ENCODE data around the gene IL2RA.
"Not testable (repeated sequence)": the region's sequence is repeated elsewhere in the genome, so short reads cannot be mapped to it uniquely, and the experiment has no call there.

Gene IL2RA

DNA sequence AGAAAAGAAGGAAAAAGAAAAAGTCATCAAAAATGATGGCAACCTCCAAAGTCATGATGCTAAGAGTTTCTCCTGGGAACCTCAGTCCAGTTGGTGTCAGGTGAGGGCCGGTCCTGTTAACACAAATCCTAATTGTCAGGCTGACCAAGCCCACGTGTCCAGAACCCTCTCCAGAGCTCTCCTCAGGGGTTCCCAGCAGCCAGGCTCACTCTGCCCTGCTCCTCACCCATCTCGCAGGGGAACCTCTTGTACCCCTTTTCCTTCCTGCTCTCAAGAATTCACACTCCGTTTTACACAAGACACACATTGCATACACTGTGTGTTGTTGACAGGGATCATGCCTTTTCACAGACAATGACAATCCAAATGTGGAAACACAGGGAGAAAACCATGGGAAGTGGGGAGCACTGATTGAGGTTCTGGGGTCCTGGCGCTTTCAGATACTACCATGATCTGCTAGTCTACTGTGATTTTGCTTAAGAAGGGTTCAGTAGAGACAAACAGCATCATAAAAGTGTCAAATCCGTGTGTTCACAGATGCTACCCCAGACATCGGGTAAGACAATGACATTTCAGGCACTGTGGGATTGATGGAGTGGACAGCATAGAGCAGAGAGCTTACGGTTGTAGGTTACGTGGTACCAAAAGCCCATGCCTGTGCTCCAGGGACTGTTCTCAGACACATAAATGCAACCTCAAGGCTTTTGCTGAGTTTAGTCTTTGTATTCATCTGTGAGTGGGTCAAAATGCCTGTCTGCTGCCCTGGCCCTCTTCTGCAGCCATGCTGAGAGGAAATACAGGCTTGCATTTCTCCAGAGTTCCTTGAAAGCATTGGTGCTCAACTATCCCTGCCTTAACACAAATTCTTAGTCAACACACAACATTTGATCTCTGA is 16.0 kb downstream of the IL2RA start:
- no peak overlapping the region for H3K4me3 ChIP-seq (ENCODE audit: low read depth, low read length)
- TF ChIP-seq, protein P1, sequence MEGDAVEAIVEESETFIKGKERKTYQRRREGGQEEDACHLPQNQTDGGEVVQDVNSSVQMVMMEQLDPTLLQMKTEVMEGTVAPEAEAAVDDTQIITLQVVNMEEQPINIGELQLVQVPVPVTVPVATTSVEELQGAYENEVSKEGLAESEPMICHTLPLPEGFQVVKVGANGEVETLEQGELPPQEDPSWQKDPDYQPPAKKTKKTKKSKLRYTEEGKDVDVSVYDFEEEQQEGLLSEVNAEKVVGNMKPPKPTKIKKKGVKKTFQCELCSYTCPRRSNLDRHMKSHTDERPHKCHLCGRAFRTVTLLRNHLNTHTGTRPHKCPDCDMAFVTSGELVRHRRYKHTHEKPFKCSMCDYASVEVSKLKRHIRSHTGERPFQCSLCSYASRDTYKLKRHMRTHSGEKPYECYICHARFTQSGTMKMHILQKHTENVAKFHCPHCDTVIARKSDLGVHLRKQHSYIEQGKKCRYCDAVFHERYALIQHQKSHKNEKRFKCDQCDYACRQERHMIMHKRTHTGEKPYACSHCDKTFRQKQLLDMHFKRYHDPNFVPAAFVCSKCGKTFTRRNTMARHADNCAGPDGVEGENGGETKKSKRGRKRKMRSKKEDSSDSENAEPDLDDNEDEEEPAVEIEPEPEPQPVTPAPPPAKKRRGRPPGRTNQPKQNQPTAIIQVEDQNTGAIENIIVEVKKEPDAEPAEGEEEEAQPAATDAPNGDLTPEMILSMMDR (IDR thresholded peaks at IDR 0.05; ENCODE audit: borderline replicate concordance, insufficient read depth, low read depth, low read length) = no peak

DNA sequence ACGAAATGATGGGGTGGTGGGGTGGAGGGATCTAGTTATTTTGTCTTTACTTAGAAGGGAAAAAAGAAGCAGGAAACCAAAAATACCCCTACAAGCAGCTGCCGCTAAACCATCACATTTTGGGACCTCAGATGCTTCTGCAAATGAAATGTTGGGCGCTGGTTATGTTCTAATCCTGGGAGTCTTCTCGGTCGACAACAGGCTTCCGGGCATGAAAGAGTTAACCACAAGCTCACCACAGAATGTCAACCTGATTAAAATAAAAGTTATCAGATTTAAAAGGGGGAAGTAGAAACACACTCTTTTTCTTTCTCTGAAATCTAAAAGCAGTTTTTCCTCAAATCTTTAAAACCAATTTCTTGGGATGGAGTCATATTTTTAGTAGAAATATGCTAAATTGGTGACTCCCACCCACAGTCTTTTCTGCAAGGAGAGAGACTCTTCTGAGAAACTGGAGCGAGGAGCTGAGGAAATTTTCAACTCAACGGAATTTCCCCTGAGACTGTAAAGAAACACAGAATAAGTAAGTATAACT is 16.8 kb downstream of the IL2RA start:
- TF ChIP-seq, protein P1 (IDR thresholded peaks at IDR 0.05; ENCODE audit: borderline replicate concordance, insufficient read depth, low read depth, low read length) = no peak
- H3K4me3 ChIP-seq (ENCODE audit: low read depth, low read length) = no peak overlapping the region

DNA sequence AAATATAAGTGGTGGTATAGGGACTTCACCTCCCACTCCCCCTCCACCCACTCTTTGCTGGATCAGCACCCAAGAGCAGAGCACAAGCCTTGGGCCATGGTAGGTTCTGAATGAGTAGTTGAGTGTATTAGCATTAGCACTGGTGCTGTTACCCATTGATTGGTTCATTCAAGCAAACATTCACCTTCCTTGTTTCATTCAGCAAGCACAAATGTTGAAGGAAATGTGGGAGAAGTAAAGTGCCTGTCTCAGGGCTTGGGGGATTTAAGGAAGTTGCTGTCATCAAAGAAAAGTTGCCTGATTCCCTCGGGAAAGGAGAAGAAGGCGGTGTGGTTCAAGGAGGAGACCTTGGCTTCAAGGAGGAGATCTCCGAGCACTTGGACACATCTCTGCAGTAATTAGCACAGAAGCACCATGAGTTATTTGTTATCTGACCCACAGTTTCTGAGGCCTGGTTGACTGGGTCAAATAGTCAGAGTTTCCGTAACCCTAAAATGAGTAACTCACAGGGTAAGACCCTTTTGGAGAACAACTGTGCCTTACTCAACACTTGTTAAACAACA is 17.3 kb downstream of the IL2RA start:
- TF ChIP-seq, protein P1 (IDR thresholded peaks at IDR 0.05; ENCODE audit: borderline replicate concordance, insufficient read depth, low read depth, low read length) = no peak
- H3K4me3 ChIP-seq (ENCODE audit: low read depth, low read length) = peak overlapping the region; percentile 28

DNA sequence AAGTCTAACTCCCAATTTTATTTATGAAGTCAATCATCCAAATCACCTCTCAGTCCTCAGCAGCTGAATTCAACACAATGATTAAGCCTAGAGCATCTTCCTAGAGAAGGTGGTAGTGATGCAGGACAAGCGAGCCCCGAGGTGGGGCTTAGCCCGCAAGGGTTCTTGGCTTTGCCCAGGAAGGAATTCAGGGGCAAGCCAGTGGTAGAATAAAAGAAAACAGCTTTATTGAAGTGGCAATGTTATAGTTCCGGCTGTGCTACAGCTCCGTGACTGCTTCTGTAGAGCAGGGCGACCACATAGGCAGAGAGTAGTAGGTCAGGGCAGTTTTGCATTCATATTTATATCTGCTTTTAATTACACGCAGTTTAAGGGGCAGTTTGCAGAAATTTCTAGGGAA is 18.1 kb downstream of the IL2RA start:
- TF ChIP-seq, protein P1 (IDR thresholded peaks at IDR 0.05; ENCODE audit: borderline replicate concordance, insufficient read depth, low read depth, low read length) = no peak
- H3K4me3 ChIP-seq (ENCODE audit: low read depth, low read length) = no peak overlapping the region

DNA sequence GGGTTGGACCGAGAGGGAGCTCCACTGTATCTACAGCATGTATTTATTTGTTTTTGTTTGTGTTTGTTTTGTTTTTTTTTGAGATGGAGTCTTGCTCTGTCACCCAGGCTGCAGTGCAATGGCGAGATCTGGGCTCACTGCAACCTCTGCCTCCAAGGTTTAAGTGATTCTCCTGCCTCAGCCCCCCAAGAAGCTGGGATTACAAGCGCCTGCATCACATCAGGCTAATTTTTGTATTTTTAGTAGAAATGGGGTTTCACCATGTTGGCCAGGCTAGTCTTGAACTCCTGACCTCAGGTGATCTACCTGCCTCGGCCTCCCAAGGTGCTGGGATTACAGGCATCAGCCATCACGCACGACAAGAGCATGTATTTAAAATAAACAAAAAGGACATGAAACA is 18.8 kb downstream of the IL2RA start:
- not testable (repeated sequence) for H3K4me3 ChIP-seq (ENCODE audit: low read depth, low read length)

- no peak overlapping the region for H3K4me3 ChIP-seq (ENCODE audit: low read depth, low read length)
- TF ChIP-seq, protein P1 (IDR thresholded peaks at IDR 0.05; ENCODE audit: borderline replicate concordance, insufficient read depth, low read depth, low read length) = no peak
These were observed 22.0 kb downstream of the IL2RA start for GRCh38 chr10:6040205-6040604.

- TF ChIP-seq, protein P1 (IDR thresholded peaks at IDR 0.05; ENCODE audit: borderline replicate concordance, insufficient read depth, low read depth, low read length) = no peak
- H3K4me3 ChIP-seq (ENCODE audit: low read depth, low read length) = no peak overlapping the region
These were observed 22.5 kb downstream of the IL2RA start for GRCh38 chr10:6039711-6040110.

Data from GM12875 (cell line).